ENCODE results near the gene RAB7A.

RAB7A gene

DNA sequence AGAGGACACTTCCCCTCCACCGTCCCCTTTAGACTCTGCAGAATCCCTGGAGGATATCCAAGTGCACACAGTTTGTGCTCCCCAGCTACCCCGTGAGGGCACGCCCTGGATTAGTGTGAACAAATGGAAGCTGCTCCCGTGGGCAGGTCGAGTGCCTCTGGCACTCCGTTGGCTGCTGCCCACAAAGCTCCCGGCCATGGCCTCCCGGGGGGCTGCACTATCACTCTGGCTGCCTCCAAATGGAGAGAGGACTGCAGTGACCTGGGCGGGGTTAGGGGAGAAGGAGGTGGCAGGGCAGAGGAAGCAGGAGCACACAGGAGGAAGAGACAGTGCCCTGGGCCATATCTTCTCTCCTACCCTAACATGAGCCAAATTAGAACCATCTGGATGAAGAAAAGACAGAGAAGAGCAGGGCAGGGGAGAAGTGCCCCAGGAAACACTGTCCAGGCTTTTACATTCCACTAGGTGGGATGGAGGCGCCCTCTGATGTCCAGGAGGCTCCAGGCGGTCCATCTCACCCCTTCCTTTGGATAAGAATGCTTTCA, 124.0 kb downstream of the RAB7A start:
- H3K9ac ChIP-seq (ENCODE audit: low read length) = no peak overlapping the region
- H3K4me2 ChIP-seq (ENCODE audit: low read depth, low read length, poor library complexity, severe bottlenecking) = no peak overlapping the region
- no peak overlapping the region for H3K27ac ChIP-seq (ENCODE audit: low read depth, low read length)
- no peak overlapping the region for H2AFZ ChIP-seq (ENCODE audit: low read depth, low read length, severe bottlenecking)
- no peaks in the 10 kb centered on the region for H3K36me3 ChIP-seq (ENCODE audit: low read length)
- H3K4me3 ChIP-seq (ENCODE audit: insufficient read depth, low read length, poor library complexity, severe bottlenecking) = no peak overlapping the region
- no peaks in the 10 kb centered on the region for H4K20me1 ChIP-seq (ENCODE audit: low read depth, low read length)
- no peaks in the 10 kb centered on the region for H3K79me2 ChIP-seq (ENCODE audit: insufficient read depth, low read length)
- H3K27me3 ChIP-seq (ENCODE audit: low read length) = no peaks in the 10 kb centered on the region
- no peaks in the 10 kb centered on the region for H3K9me2 ChIP-seq (replicated peaks; ENCODE audit: insufficient read depth, low read length)
- TF ChIP-seq EZH2phosphoT487 (conservative IDR thresholded peaks at IDR 0.05; ENCODE audit: low read length) = no peak
- TF ChIP-seq, protein P1, sequence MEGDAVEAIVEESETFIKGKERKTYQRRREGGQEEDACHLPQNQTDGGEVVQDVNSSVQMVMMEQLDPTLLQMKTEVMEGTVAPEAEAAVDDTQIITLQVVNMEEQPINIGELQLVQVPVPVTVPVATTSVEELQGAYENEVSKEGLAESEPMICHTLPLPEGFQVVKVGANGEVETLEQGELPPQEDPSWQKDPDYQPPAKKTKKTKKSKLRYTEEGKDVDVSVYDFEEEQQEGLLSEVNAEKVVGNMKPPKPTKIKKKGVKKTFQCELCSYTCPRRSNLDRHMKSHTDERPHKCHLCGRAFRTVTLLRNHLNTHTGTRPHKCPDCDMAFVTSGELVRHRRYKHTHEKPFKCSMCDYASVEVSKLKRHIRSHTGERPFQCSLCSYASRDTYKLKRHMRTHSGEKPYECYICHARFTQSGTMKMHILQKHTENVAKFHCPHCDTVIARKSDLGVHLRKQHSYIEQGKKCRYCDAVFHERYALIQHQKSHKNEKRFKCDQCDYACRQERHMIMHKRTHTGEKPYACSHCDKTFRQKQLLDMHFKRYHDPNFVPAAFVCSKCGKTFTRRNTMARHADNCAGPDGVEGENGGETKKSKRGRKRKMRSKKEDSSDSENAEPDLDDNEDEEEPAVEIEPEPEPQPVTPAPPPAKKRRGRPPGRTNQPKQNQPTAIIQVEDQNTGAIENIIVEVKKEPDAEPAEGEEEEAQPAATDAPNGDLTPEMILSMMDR (IDR thresholded peaks at IDR 0.05; ENCODE audit: insufficient read depth, low read length, poor library complexity, severe bottlenecking) = no peak
- H3F3A ChIP-seq (ENCODE audit: insufficient read depth) = no peaks in the 10 kb centered on the region
- peaks cover 14% of the 10 kb centered on the region; the same call in 1 of the 2 replicates for H3K9me3 ChIP-seq (ENCODE audit: insufficient read depth, low read length)

GRCh38 chr3:128850544-128850943, 124.6 kb downstream of the RAB7A start:
- Histone ChIP-seq H2AFZ (ENCODE audit: low read depth, low read length, severe bottlenecking) (no peak overlapping the region), H3K36me3 (ENCODE audit: low read length) (no peaks in the 10 kb centered on the region), H3K4me3 (ENCODE audit: insufficient read depth, low read length, poor library complexity, severe bottlenecking) (no peak overlapping the region), H3K79me2 (ENCODE audit: insufficient read depth, low read length) (no peaks in the 10 kb centered on the region), H3K4me2 (ENCODE audit: low read depth, low read length, poor library complexity, severe bottlenecking) (no peak overlapping the region), H3K27ac (ENCODE audit: low read depth, low read length) (no peak overlapping the region), H3K9ac (ENCODE audit: low read length) (no peak overlapping the region), H3K27me3 (ENCODE audit: low read length) (no peaks in the 10 kb centered on the region), H3K9me3 (ENCODE audit: insufficient read depth, low read length) (peaks cover 19% of the 10 kb centered on the region; the same call in 1 of the 2 replicates), H4K20me1 (ENCODE audit: low read depth, low read length) (no peaks in the 10 kb centered on the region), H3F3A (ENCODE audit: insufficient read depth) (no peaks in the 10 kb centered on the region), H3K9me2 (replicated peaks; ENCODE audit: insufficient read depth, low read length) (no peaks in the 10 kb centered on the region)
- TF ChIP-seq, protein P1 (IDR thresholded peaks at IDR 0.05; ENCODE audit: insufficient read depth, low read length, poor library complexity, severe bottlenecking) = no peak
- TF ChIP-seq EZH2phosphoT487 (conservative IDR thresholded peaks at IDR 0.05; ENCODE audit: low read length) = no peak

DNA sequence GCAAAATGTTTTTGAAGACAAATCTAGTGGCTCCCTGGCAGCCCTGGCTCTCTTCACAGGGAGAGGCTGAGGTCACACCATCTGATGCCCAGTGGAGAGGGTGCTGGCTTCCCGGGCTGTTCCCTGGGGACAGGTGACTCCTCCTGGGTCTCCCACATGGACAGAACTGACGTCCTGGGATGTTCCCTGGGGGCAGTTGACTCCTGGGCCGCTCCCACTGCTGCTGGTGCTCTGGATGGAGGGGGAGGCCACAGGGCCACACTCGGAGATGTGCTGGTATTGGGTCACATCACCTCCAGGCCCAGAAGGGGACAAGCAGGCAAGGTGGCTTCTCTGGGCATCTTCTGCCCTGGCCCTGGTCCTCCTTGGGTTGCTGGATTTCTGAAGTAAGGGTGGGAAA, 125.6 kb downstream of the RAB7A start:
- no peak overlapping the region for H3K27ac ChIP-seq (ENCODE audit: low read depth, low read length)
- no peak overlapping the region for H3K4me2 ChIP-seq (ENCODE audit: low read depth, low read length, poor library complexity, severe bottlenecking)
- no peak for TF ChIP-seq EZH2phosphoT487 (conservative IDR thresholded peaks at IDR 0.05; ENCODE audit: low read length)
- TF ChIP-seq, protein P1 (IDR thresholded peaks at IDR 0.05; ENCODE audit: insufficient read depth, low read length, poor library complexity, severe bottlenecking) = no peak
- H2AFZ ChIP-seq (ENCODE audit: low read depth, low read length, severe bottlenecking) = no peak overlapping the region
- peaks cover 22% of the 10 kb centered on the region; the same call in 1 of the 2 replicates for H3K9me3 ChIP-seq (ENCODE audit: insufficient read depth, low read length)
- H3K9ac ChIP-seq (ENCODE audit: low read length) = no peak overlapping the region
- H3K79me2 ChIP-seq (ENCODE audit: insufficient read depth, low read length) = no peaks in the 10 kb centered on the region
- no peaks in the 10 kb centered on the region for H3K36me3 ChIP-seq (ENCODE audit: low read length)
- H3K9me2 ChIP-seq (replicated peaks; ENCODE audit: insufficient read depth, low read length) = no peaks in the 10 kb centered on the region
- no peaks in the 10 kb centered on the region for H3K27me3 ChIP-seq (ENCODE audit: low read length)
- no peaks in the 10 kb centered on the region for H4K20me1 ChIP-seq (ENCODE audit: low read depth, low read length)
- no peaks in the 10 kb centered on the region for H3F3A ChIP-seq (ENCODE audit: insufficient read depth)
- no peak overlapping the region for H3K4me3 ChIP-seq (ENCODE audit: insufficient read depth, low read length, poor library complexity, severe bottlenecking)

Data from SU-DHL-6 (cell line).